ENCODE measurements around the gene MYO7A. TPM values are rescaled to one million over a fixed set of nuclear protein-coding genes. Genes with fewer than 3 reads are reported as not detected.

The MYO7A gene
- total RNA-seq, 1 donor from 2014 or later: 4.6 TPM

GRCh38 chr11:77182542-77183430 is 54.7 kb downstream of the MYO7A start:
- DNase-seq (ENCODE audit: low read depth in 2 of 2): no peak

DNA sequence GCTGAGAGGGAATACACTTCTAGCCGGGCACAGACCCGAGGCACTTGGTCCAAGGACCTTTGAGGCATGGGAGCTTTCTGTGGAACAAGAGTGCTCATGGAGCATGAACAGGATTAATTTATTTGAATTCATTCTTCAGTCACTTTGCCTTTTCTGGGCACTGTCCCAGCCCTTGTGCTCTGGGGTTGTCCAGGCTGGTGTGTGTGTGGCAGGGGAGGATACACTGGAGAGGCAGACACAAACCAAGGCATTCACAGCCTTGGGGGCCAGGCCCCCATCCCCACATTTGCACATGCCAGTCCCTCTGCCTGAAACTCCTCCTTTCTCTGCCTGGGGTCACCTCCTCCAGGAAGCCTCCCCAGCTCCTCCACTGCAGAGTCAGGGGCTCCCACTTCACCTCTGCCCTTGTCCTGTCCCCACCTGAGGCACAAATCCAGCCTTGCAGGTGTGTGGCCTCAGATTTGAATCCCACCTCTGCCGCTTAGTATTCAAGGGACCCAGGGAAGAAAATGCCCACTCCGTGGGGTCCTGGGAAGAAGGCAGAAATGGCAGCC is 55.5 kb downstream of the MYO7A start:
- DNase-seq (ENCODE audit: low read depth in 2 of 2): no peak

- no peak for DNase-seq (ENCODE audit: low read depth in 2 of 2)
Measured at GRCh38 chr11:77184136-77184860, 56.3 kb downstream of the MYO7A start.

DNA sequence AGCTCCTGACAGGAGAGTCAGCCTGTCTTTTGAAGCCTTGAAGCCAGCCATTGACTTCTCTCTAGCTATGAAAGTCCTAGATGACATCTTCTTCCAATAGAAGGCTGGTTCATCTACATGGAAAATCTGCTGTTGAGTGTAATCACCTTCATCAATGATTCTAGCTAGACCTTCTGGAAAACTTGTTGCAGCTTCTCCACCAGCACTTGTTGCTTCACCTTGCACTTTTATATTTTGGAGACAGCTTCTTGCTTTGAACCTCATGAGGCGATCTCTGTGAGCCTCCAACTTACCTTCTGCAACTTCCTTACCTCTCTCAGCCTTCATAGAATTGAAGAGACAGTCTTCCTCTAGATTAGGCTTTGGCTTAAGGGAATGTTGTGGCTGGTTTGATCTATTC is 58.3 kb downstream of the MYO7A start:
- no peak for DNase-seq (ENCODE audit: low read depth in 2 of 2)

DNA sequence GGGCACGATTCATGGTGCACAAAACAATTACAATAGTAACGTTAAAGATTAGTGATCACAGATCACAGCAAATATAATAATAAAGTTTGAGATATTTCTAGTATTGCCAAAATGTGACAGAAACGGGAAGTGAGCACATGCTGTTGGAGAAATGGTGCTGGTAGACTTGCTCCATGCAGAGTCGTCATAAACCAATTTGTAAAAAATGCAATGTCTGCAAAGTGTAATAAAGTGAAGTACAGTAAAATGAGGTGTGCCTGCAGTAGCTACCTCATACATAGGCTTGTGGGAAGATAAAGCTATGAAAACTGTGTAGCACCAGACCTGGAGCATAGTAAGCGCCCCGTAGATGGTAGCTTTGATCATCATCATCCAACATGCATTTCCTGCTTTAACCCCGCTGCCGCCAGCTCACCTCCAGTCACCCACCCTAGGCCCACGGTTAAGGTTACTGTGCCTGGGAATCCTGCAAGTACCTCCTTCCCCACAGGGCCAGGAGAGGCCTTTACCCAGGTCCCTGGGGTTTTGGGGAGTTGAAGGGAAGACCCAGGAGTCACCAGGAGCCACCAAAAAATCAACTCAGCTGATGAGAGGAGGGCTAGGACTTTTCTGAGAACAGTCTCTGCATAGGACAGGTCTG is 59.2 kb downstream of the MYO7A start:
- DNase-seq (ENCODE audit: low read depth in 2 of 2): no peak

DNA sequence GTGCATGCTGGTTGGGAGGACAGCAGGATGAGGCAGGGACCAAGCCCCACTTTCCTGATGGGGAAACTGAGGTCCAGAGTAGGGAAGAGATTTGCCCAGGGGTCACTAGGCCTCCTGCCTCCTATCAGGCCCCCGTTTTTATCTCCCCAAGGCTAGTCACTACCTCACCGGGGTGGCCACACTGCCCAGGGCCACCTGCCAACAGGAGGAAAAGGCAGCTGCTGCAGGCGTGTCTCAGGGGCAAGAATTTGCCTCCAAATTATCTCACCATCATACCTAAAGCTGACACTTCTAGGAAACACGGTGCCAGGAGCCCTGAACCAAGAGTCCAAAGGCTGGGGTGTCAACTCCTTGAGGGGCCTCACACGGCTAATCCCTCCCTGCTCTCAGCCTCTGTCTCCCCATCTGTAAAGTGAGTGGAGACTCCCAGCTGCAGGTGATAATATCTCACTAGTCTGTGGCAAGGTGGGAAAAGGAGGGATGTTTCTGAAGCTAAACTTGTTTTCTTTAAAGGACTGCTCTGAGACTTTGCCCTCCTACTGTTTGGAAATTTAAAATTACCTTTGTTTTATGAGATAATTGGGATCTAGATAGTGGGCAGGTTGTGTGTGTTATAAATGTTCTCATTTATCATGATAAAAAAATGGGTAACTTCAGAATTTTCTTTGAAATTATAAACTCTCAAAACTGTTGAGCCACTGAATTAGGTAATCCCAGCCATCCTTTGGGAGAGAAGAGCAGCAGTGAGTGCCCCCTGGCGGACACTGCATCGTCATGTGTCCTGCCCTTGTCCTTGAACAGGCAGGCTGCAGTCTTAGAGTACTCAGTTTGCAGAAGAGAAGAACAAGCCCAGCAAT is 60.0 kb downstream of the MYO7A start:
- peak; percentile 80 to 86 for DNase-seq (ENCODE audit: low read depth in 2 of 2)

DNA sequence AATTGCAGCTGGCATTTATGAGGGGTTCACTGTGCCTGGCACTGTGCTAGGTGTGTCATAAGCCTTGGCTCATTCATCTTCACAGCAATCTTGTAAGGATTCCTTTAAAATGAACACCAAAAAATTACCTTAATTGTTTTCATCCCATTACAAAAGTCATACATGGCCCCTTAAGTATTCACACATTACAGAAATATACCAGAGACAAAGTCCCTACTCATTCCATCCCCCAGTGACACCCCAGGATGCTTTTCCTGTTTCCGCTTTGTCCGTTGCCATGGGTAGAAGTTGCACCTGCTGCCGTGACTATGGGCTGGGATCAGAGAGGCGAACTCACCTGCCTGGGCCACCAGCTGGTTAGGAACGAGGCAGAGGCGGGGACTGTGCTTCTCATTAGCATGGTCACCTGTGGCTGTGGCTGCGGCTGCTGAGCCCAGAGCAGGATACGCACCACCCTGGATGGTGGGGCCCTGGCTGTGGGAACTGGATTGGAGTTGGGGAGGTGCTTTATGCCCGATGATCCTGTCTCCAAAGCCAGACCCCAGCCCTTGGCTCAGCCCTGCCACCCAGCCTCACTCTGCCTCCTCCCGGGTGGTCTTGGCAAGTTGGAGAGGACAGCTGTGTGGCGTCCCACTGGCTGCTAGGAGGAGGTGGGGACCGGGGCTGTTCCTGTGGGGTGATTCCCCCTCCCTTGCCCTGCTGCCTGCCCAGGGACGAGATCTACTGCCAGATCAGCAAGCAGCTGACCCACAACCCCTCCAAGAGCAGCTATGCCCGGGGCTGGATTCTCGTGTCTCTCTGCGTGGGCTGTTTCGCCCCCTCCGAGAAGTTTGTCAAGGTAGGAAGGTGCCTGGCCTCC is 60.8 kb downstream of the MYO7A start:
- no peak for DNase-seq (ENCODE audit: low read depth in 2 of 2)

DNA sequence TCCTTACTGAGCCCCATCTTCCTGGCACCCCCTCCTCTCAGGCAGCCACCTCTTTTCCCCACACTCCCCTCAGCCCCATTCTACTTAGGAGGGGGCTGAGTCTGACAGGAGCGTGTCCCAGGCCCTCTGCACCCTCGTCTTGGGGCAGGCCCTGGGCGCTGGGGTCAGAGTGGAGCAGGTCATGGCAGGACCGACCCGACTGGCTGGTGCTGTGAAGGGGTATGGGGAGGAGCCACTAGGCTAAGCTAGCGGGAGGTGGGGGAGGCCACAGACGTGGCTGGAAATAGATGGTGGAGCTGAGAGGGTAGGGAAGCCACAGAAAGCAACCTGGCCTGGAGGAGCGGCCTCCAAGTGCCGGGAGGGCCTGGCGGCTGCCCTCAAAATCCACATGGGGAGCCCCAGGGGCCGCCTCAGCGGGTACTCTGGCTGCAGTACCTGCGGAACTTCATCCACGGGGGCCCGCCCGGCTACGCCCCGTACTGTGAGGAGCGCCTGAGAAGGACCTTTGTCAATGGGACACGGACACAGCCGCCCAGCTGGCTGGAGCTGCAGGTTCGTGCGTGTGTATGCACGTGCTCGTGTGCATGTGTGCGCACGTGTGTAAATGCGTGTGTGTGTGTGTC is 61.7 kb downstream of the MYO7A start:
- DNase-seq (ENCODE audit: low read depth in 2 of 2): no peak

DNA sequence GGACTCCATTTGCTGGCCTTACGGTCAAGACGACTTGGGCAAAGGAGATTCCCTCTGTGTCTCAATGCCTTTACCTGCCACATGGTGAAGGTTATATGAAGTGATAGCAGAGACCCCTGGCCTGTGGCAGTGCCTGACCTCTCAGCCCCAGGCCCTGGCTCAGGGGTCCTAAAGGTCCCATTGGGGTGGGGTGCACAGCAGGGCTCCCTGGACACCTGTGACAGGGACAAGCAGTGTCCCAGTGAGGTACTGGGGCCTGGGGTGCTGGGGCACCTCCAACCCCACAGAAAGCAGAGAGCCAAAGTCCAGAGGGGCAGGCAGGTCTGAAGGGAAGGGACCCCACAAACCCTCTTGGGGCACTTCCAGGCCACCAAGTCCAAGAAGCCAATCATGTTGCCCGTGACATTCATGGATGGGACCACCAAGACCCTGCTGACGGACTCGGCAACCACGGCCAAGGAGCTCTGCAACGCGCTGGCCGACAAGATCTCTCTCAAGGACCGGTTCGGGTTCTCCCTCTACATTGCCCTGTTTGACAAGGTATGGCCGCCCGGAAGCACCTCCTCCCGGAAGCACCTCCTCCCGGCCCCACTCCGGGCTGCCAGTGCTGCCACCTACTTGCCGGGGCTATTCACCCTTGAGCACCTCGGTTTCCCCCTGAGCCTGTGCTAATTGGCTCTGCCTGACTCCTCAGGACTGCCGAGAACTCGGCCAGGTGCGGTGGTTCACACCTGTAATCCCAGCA is 62.5 kb downstream of the MYO7A start:
- no peak for DNase-seq (ENCODE audit: low read depth in 2 of 2)

- DNase-seq (ENCODE audit: low read depth in 2 of 2): no peak
Measured at GRCh38 chr11:77191429-77191822, 63.4 kb downstream of the MYO7A start.

GRCh38 chr11:77191823-77192495 is 63.9 kb downstream of the MYO7A start:
- peak; percentile 11 to 73 for DNase-seq (ENCODE audit: low read depth in 2 of 2)

GRCh38 chr11:77193167-77193566 is 65.1 kb downstream of the MYO7A start:
- no peak for DNase-seq (ENCODE audit: low read depth in 2 of 2)

DNA sequence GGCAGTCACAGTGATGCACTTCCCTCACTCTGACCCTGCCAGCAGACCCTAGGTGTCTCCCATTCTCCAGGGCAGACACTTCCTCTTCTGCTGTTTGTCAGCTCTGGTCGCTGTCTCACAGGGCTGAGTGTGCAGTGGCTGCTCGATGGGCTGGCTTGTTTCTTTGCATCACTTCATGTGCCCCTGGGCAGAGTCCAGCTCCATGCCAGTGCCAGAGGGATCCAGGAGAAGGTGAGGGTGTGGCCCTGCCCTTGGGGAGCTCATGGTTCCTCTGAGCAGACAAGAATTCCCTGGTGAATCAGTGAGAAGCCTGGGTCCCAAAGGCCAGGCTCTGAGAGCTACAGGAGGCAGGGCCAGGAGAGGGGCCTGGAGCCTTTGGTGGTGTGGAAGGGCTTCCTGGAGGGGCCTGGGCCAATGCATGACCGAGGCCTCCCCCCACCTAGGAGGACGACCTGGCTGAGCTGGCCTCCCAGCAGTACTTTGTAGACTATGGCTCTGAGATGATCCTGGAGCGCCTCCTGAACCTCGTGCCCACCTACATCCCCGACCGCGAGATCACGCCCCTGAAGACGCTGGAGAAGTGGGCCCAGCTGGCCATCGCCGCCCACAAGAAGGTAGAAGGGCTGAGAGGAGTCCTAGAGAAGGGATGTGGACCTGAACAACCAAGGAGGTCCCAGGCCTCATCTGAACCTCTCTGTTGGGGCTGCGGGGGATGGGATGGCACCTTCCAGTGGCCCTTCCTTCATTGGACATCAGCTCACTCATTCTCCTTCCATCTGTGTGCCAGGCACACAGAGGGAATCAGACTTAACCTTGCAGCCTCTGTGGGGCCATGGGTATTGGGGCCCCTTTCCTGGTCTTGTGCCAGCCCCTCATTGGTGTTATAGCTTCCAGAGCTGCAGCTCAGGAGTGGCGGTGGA is 66.1 kb downstream of the MYO7A start:
- DNase-seq (ENCODE audit: low read depth in 2 of 2): no peak

- no peak for DNase-seq (ENCODE audit: low read depth in 2 of 2)
Measured at GRCh38 chr11:77195071-77195755, 67.2 kb downstream of the MYO7A start.

DNA sequence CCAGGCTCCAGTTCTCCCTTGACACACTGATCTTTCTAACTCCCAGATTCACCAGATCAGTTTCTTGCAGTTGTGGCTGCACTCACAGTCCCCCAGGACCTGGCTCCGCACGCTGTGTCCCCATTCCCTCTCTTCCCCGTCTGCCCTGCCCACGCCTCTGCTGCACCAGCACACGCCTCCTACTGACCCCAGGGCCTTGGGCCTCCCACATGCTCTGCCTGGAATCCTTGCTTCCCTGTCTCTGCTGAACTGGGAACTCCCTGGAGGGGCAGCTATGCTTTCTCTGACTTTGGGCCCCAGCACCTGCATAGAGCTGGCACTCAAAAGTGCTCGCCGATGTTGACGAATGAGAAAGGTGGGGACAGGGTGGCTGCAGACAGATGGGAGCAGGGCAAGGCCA is 68.9 kb downstream of the MYO7A start:
- DNase-seq (ENCODE audit: low read depth in 2 of 2): no peak

DNA sequence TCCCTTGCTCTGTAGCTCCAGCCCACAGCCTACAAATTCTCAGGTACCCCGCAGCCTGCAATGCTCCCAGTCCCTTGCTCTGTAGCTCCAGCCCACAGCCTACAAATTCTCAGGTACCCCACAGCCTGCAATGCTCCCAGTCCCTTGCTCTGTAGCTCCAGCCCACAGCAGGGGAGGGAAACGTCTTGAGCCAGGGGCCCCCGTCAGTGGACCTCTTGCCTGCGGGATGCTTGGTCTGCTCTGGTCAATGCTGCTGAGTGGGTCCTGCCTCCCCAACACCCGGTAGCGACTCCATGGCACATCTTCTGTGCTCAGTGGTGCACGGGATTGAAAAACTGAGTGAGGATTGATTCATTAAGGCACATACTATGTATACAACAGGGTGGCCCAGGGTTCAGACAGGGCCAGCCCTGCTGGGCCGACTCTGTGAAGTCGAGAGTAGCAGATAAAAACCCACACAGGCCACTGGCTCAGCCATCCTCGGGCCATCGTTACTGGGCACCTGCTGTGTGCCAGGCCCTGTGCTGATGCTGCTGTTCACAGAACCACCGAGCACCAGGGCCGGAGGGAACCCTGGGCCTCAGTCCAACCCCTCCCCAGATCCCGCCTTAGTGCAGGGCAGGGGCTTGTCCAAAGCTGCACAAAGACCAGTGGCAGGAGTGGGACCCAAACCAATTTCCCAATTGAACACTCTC is 69.7 kb downstream of the MYO7A start:
- no peak for DNase-seq (ENCODE audit: low read depth in 2 of 2)
